HEK293 (cell line): ENCODE data around the gene ITIH5.

Experiments used
- HOXD13 ChIP-seq: sonication (generic); formaldehyde crosslinking; IDR thresholded peaks from 2 replicates; pipeline ENCODE4 v1.8.0; 2022; ENCODE audit warnings: missing genetic modification reagents, borderline replicate concordance
- KLF10 ChIP-seq: fragments of 450-650 bp; IDR thresholded peaks from 2 replicates; pipeline ENCODE4 v1.5.1; 2018; ENCODE audit warnings: missing biosample characterization, mild to moderate bottlenecking, missing genetic modification characterization
- TCF7L2 ChIP-seq: IDR thresholded peaks from 2 replicates; pipeline ENCODE4 v1.6.1; 2011; ENCODE audit warnings: low read depth, mild to moderate bottlenecking, inconsistent platforms, low read length, moderate library complexity, borderline replicate concordance
- ZNF624 ChIP-seq: fragments of 450-650 bp; formaldehyde crosslinking; IDR thresholded peaks from 2 replicates; pipeline ENCODE4 v1.5.1; 2017; ENCODE audit warnings: missing biosample characterization, missing genetic modification characterization
- ZNF830 ChIP-seq: fragments of 450-650 bp; IDR thresholded peaks from 2 replicates; pipeline ENCODE4 v1.5.0; 2018; ENCODE audit warnings: missing biosample characterization, missing genetic modification characterization, low read depth, mild to moderate bottlenecking, moderate library complexity
- TF ChIP-seq, protein P1 (sequence below): fragments of 450-650 bp; formaldehyde crosslinking; IDR thresholded peaks from 2 replicates; pipeline ENCODE4 v1.5.1; 2016; ENCODE audit warnings: missing biosample characterization, missing genetic modification characterization
- TF ChIP-seq, protein P2 (sequence below): fragments of 450-650 bp; formaldehyde crosslinking; IDR thresholded peaks from 2 replicates; pipeline ENCODE4 v1.5.1; 2016; ENCODE audit warnings: missing biosample characterization, missing genetic modification characterization
- TF ChIP-seq, protein P3 (sequence below): fragments of 450-650 bp; formaldehyde crosslinking; IDR thresholded peaks from 2 replicates; pipeline ENCODE4 v1.5.1; 2016; ENCODE audit warnings: missing biosample characterization, missing genetic modification characterization

- TF ChIP-seq, protein P1, sequence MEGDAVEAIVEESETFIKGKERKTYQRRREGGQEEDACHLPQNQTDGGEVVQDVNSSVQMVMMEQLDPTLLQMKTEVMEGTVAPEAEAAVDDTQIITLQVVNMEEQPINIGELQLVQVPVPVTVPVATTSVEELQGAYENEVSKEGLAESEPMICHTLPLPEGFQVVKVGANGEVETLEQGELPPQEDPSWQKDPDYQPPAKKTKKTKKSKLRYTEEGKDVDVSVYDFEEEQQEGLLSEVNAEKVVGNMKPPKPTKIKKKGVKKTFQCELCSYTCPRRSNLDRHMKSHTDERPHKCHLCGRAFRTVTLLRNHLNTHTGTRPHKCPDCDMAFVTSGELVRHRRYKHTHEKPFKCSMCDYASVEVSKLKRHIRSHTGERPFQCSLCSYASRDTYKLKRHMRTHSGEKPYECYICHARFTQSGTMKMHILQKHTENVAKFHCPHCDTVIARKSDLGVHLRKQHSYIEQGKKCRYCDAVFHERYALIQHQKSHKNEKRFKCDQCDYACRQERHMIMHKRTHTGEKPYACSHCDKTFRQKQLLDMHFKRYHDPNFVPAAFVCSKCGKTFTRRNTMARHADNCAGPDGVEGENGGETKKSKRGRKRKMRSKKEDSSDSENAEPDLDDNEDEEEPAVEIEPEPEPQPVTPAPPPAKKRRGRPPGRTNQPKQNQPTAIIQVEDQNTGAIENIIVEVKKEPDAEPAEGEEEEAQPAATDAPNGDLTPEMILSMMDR (tag by site-specific recombination) = no peak
- TF ChIP-seq ZNF624 (tag by site-specific recombination) (no peak), HOXD13 (CRISPR knock-in tag) (no peak), ZNF830 (tag by site-specific recombination) (no peak), TCF7L2 (no peak), KLF10 (no peak)
- TF ChIP-seq, protein P2, sequence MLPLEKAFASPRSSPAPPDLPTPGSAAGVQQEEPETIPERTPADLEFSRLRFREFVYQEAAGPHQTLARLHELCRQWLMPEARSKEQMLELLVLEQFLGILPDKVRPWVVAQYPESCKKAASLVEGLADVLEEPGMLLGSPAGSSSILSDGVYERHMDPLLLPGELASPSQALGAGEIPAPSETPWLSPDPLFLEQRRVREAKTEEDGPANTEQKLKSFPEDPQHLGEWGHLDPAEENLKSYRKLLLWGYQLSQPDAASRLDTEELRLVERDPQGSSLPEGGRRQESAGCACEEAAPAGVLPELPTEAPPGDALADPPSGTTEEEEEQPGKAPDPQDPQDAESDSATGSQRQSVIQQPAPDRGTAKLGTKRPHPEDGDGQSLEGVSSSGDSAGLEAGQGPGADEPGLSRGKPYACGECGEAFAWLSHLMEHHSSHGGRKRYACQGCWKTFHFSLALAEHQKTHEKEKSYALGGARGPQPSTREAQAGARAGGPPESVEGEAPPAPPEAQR (tag by site-specific recombination) = no peak
- TF ChIP-seq, protein P3, sequence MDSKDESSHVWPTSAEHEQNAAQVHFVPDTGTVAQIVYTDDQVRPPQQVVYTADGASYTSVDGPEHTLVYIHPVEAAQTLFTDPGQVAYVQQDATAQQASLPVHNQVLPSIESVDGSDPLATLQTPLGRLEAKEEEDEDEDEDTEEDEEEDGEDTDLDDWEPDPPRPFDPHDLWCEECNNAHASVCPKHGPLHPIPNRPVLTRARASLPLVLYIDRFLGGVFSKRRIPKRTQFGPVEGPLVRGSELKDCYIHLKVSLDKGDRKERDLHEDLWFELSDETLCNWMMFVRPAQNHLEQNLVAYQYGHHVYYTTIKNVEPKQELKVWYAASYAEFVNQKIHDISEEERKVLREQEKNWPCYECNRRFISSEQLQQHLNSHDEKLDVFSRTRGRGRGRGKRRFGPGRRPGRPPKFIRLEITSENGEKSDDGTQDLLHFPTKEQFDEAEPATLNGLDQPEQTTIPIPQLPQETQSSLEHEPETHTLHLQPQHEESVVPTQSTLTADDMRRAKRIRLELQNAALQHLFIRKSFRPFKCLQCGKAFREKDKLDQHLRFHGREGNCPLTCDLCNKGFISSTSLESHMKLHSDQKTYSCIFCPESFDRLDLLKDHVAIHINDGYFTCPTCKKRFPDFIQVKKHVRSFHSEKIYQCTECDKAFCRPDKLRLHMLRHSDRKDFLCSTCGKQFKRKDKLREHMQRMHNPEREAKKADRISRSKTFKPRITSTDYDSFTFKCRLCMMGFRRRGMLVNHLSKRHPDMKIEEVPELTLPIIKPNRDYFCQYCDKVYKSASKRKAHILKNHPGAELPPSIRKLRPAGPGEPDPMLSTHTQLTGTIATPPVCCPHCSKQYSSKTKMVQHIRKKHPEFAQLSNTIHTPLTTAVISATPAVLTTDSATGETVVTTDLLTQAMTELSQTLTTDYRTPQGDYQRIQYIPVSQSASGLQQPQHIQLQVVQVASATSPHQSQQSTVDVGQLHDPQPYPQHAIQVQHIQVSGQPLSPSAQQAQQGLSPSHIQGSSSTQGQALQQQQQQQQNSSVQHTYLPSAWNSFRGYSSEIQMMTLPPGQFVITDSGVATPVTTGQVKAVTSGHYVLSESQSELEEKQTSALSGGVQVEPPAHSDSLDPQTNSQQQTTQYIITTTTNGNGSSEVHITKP (tag by site-specific recombination) = no peak
Measured at GRCh38 chr10:7664707-7665106, 2.1 kb downstream of the ITIH5 start.
